ENCODE measurements around the gene NPRL2.

GRCh38 chr3:50325113-50325480 is 25.5 kb downstream of the NPRL2 start:
- TF ChIP-seq CTCF (IDR thresholded peaks at IDR 0.05) (no peak), POLR2AphosphoS5 (IDR thresholded peaks at IDR 0.05) (no peak), POLR2A (IDR thresholded peaks at IDR 0.05) (no peak)

Measured in prostate gland (tissue), 2 donors.